Chondrocyte (in vitro differentiated cells): ENCODE measurements around the gene RADX. TPM values are rescaled to one million over a fixed set of nuclear protein-coding genes. Genes with fewer than 3 reads are reported as not detected.
"Not testable (repeated sequence)": the region's sequence is repeated elsewhere in the genome, so short reads cannot be mapped to it uniquely, and the experiment has no call there.

Experiments used
- DNase-seq: peaks from one replicate; pipeline ENCODE4 v3.0.0; 2021; ENCODE audit warnings: mixed read lengths, low spot score
- H3K27ac Mint-ChIP-seq: one replicate; pipeline ENCODE4 v1.8.0; 2021; ENCODE audit warnings: mild to moderate bottlenecking, moderate library complexity, mixed read lengths; ENCODE audit not compliant: unreplicated experiment
- H3K27me3 Mint-ChIP-seq: 2 replicates; pipeline ENCODE4 v1.8.0; 2021; ENCODE audit warnings: low read depth, mixed read lengths
- H3K36me3 Mint-ChIP-seq: 2 replicates; pipeline ENCODE4 v1.8.0; 2021; ENCODE audit warnings: low read depth, mixed read lengths
- H3K4me1 Mint-ChIP-seq: 2 replicates; pipeline ENCODE4 v1.8.0; 2021; ENCODE audit warnings: low read depth, mild to moderate bottlenecking, mixed read lengths
- H3K4me3 Mint-ChIP-seq: one replicate; pipeline ENCODE4 v1.8.0; 2021; ENCODE audit warnings: mild to moderate bottlenecking, moderate library complexity, mixed read lengths; ENCODE audit not compliant: unreplicated experiment
- H3K9me3 Mint-ChIP-seq: 2 replicates; pipeline ENCODE4 v1.8.0; 2021; ENCODE audit warnings: low read depth, mixed read lengths
- CTCF ChIP-seq: fragments of 200-600 bp; sonication (generic); IDR thresholded peaks from 2 replicates; pipeline ENCODE4 v1.5.0; 2021; ENCODE audit warnings: antibody characterized with exemption, mild to moderate bottlenecking, moderate library complexity
- total RNA-seq: library from RNA; stranded (reverse); gene quantifications from 3 replicates; pipeline ENCODE4 v1.2.1, GENCODE V29; 2021

Gene RADX
- total RNA-seq, 1 donor from 2014 or later = 0.17 TPM

GRCh38 chrX:106626789-106627188 is 15.0 kb downstream of the RADX start:
- no peaks in the 10 kb centered on the region for H3K9me3 Mint-ChIP-seq
- no peak overlapping the region for H3K4me3 Mint-ChIP-seq
- no peak for TF ChIP-seq CTCF
- DNase-seq = no peak
- no peaks in the 10 kb centered on the region for H3K27me3 Mint-ChIP-seq
- no peak overlapping the region for H3K27ac Mint-ChIP-seq
- H3K36me3 Mint-ChIP-seq = no peaks in the 10 kb centered on the region
- H3K4me1 Mint-ChIP-seq = no peaks in the 10 kb centered on the region

- no peak overlapping the region for H3K27ac Mint-ChIP-seq
- no peaks in the 10 kb centered on the region for H3K36me3 Mint-ChIP-seq
- no peaks in the 10 kb centered on the region for H3K4me1 Mint-ChIP-seq
- H3K4me3 Mint-ChIP-seq = no peak overlapping the region
- no peak for TF ChIP-seq CTCF
- DNase-seq = no peak
- H3K9me3 Mint-ChIP-seq = no peaks in the 10 kb centered on the region
- H3K27me3 Mint-ChIP-seq = no peaks in the 10 kb centered on the region
Observed at GRCh38 chrX:106631615-106632014, 19.8 kb downstream of the RADX start.

- H3K36me3 Mint-ChIP-seq = no peaks in the 10 kb centered on the region
- peaks cover 8% of the 10 kb centered on the region for H3K9me3 Mint-ChIP-seq
- no peak for DNase-seq
- no peak overlapping the region for H3K27ac Mint-ChIP-seq
- H3K27me3 Mint-ChIP-seq = no peaks in the 10 kb centered on the region
- TF ChIP-seq CTCF = no peak
- H3K4me1 Mint-ChIP-seq = no peaks in the 10 kb centered on the region
- H3K4me3 Mint-ChIP-seq = no peak overlapping the region
Observed at GRCh38 chrX:106649523-106650428, 38.0 kb downstream of the RADX start.

- not testable (repeated sequence) for H3K27me3 Mint-ChIP-seq, H3K4me1 Mint-ChIP-seq, H3K27ac Mint-ChIP-seq, DNase-seq, H3K36me3 Mint-ChIP-seq, H3K4me3 Mint-ChIP-seq
- peaks cover 15% of the 10 kb centered on the region for H3K9me3 Mint-ChIP-seq
Observed at GRCh38 chrX:106653625-106654024, 41.8 kb downstream of the RADX start.

GRCh38 chrX:106670631-106671030 is 58.9 kb downstream of the RADX start:
- TF ChIP-seq CTCF = no peak
- H3K4me1 Mint-ChIP-seq = no peaks in the 10 kb centered on the region
- peaks cover 3% of the 10 kb centered on the region for H3K9me3 Mint-ChIP-seq
- no peaks in the 10 kb centered on the region for H3K27me3 Mint-ChIP-seq
- no peak overlapping the region for H3K27ac Mint-ChIP-seq
- H3K4me3 Mint-ChIP-seq = no peak overlapping the region
- DNase-seq = no peak
- no peaks in the 10 kb centered on the region for H3K36me3 Mint-ChIP-seq

- H3K27me3 Mint-ChIP-seq = no peaks in the 10 kb centered on the region
- H3K27ac Mint-ChIP-seq = no peak overlapping the region
- H3K4me3 Mint-ChIP-seq = no peak overlapping the region
- DNase-seq = no peak
- no peaks in the 10 kb centered on the region for H3K36me3 Mint-ChIP-seq
- no peaks in the 10 kb centered on the region for H3K9me3 Mint-ChIP-seq
- no peaks in the 10 kb centered on the region for H3K4me1 Mint-ChIP-seq
- TF ChIP-seq CTCF = no peak
Observed at GRCh38 chrX:106672527-106672926, 60.7 kb downstream of the RADX start.
